Suprapubic skin (tissue), 4 donors: ENCODE measurements around the gene HLCS. TPM values are rescaled to one million over a fixed set of nuclear protein-coding genes. Genes with fewer than 3 reads are reported as not detected.

ENCODE experiments used
- DNase-seq, 2 donors: peaks; one replicate each; pipeline ENCODE4 v3.0.0-alpha.2; 2019; ENCODE audit warnings: low spot score in 2 of 2
- H3K27ac ChIP-seq: fragments of 200-600 bp; sonication (generic); one replicate; pipeline ENCODE4 v1.5.1; 2019
- H3K27me3 ChIP-seq: fragments of 200-600 bp; sonication (generic); one replicate; pipeline ENCODE4 v1.5.1; 2019
- H3K36me3 ChIP-seq: fragments of 200-600 bp; sonication (generic); one replicate; pipeline ENCODE4 v1.5.1; 2019
- H3K4me1 ChIP-seq: fragments of 200-600 bp; sonication (generic); one replicate; pipeline ENCODE4 v1.5.1; 2019
- H3K4me3 ChIP-seq: fragments of 200-600 bp; sonication (generic); one replicate; pipeline ENCODE4 v1.5.1; 2019; ENCODE audit warnings: mild to moderate bottlenecking
- H3K9me3 ChIP-seq: fragments of 200-600 bp; sonication (generic); one replicate; pipeline ENCODE4 v1.5.1; 2019
- EP300 ChIP-seq: sonication (generic); formaldehyde crosslinking; IDR thresholded peaks from one replicate; pipeline ENCODE4 v1.6.1; 2017; ENCODE audit warnings: antibody characterized with exemption
- POLR2A ChIP-seq, 2 donors: fragments of 450-650 bp; IDR thresholded peaks; one replicate each; pipeline ENCODE4 v1.6.1; 2017; ENCODE audit warnings: antibody characterized with exemption in 2 of 2, mild to moderate bottlenecking in 2 of 2, moderate library complexity in 2 of 2
- POLR2AphosphoS5 ChIP-seq, 3 donors: sonication (generic); formaldehyde crosslinking; IDR thresholded peaks; one replicate each; pipeline ENCODE4 v1.6.1; 2017; ENCODE audit warnings: antibody characterized with exemption in 3 of 3
- WGBS: methylation state at CpG from one replicate; pipeline ENCODE4 v1.1.5; 2018; 5-methylcytosine and 5-hydroxymethylcytosine counted together
- total RNA-seq, 4 donors: library from RNA; depleted of rRNA; stranded (reverse); fragments of >200 nt; gene quantifications; one replicate each; pipeline ENCODE4 v1.1.0, GENCODE V29; 2016
- TF ChIP-seq, protein P1 (sequence below), 2 donors: fragments of 200-600 bp in 1 of 2; fragments of 450-650 bp in 1 of 2; sonication (generic) in 1 of 2; IDR thresholded peaks; one replicate each; pipeline ENCODE4 v1.5.1; 2016 to 2019; ENCODE audit warnings: antibody characterized with exemption in 2 of 2, mild to moderate bottlenecking in 1 of 2, moderate library complexity in 1 of 2

HLCS gene
- total RNA-seq, 4 donors from 2014 or later = 8.4 to 16.1 (median 11.5) TPM

DNA sequence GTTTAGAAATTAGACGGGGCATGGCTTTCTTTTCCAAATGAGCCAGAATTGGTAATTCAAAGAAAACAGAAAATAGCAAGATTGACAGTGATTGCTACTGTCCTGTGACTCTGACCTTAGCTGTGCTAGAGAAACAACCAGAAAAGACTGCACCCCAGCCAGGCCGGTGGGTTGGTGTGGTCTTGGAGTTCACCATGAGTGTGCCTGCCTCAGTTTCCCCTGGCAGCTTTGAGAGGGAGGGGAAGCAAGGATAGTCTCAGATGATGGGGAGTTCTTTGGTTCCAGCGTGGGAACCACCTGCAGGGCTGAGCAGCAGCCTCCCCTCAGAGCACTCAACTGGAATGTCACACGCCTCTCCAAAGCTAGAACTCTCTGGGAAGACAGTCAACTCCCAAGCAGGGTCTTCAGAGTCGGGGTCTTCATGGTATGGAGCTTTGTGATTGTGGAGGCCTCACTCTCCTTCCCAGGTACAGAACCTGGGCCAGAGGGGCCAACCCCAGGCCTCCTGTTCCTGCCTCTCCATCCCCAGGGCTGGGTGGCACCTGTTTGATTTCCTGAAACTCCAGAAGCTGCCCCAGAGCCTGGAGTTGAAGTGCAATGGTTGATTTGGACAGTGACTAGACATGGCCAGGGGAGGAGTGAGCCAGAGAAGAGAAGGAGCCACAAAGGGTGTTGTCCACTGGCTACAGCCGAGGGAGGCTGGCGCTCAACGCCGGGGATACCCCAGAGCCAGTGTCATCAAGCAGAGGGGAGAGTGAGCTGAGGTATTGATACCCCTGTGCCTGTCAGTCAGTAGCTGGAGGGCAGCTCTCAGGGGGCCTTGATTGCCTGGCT is 231.9 kb downstream of the HLCS start:
- Histone ChIP-seq H3K27ac (no peak overlapping the region), H3K4me1 (no peaks in the 10 kb centered on the region), H3K4me3 (no peak overlapping the region), H3K9me3 (no peaks in the 10 kb centered on the region), H3K36me3 (no peaks in the 10 kb centered on the region), H3K27me3 (peaks cover 36% of the 10 kb centered on the region)
- 91% methylated on average over 8 of the region's 9 CpGs for whole genome bisulfite sequencing
- no peak for DNase-seq
- no peak for TF ChIP-seq POLR2A (IDR thresholded peaks at IDR 0.05)
- no peak for TF ChIP-seq POLR2AphosphoS5 (IDR thresholded peaks at IDR 0.05)
- no peak for TF ChIP-seq EP300
- TF ChIP-seq, protein P1, sequence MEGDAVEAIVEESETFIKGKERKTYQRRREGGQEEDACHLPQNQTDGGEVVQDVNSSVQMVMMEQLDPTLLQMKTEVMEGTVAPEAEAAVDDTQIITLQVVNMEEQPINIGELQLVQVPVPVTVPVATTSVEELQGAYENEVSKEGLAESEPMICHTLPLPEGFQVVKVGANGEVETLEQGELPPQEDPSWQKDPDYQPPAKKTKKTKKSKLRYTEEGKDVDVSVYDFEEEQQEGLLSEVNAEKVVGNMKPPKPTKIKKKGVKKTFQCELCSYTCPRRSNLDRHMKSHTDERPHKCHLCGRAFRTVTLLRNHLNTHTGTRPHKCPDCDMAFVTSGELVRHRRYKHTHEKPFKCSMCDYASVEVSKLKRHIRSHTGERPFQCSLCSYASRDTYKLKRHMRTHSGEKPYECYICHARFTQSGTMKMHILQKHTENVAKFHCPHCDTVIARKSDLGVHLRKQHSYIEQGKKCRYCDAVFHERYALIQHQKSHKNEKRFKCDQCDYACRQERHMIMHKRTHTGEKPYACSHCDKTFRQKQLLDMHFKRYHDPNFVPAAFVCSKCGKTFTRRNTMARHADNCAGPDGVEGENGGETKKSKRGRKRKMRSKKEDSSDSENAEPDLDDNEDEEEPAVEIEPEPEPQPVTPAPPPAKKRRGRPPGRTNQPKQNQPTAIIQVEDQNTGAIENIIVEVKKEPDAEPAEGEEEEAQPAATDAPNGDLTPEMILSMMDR (IDR thresholded peaks at IDR 0.05) = no peak

DNA sequence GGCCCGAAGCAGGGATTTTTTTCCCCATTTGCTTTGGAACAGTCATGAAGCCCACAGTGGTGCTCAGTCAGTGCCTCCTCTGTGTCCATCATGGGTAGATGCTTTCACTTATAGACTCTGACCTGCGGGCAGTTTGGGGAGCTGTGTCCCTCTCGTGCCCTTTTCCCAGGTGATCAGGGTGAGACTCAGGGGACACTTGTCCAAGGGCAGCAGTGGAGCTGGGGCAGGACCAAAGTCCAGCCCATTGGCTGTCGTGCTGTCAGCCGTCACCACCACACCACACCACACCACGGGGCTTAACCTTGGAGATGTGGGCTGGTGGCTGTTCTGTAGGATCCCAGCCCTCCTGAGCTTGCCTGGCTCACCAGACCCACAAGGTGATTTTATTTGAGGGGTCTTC is 232.6 kb downstream of the HLCS start:
- Histone ChIP-seq H3K27ac (no peak overlapping the region), H3K9me3 (no peaks in the 10 kb centered on the region), H3K4me3 (no peak overlapping the region), H3K36me3 (no peaks in the 10 kb centered on the region), H3K4me1 (no peaks in the 10 kb centered on the region), H3K27me3 (peaks cover 42% of the 10 kb centered on the region)
- WGBS = 95% methylated on average over 5 of the region's 6 CpGs
- no peak for TF ChIP-seq POLR2A (IDR thresholded peaks at IDR 0.05)
- TF ChIP-seq, protein P1 (IDR thresholded peaks at IDR 0.05) = no peak
- no peak for TF ChIP-seq POLR2AphosphoS5 (IDR thresholded peaks at IDR 0.05)
- no peak for TF ChIP-seq EP300
- DNase-seq = peak in 1 of 2 donors; percentile 32

DNA sequence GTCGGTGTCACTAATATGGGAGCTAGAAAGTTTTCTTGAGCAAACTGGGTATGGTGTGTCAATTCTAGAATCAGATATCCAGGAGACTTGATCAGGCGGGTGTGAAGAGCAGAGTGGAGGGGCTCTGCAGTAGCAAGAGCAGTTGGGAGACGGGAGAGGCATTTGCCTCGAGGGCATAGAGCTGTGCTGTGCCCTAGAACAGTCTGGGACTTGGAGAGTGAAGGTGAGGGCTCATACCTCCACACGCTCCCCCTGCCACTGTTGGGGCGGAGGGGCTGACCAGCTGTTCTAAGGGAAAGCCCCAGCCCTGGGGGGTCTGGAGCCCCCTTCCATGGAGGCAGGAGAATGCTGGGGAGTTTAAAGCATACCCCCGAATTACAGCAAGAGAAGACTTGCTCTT is 233.7 kb downstream of the HLCS start:
- Histone ChIP-seq H3K27ac (no peak overlapping the region), H3K9me3 (no peaks in the 10 kb centered on the region), H3K36me3 (no peaks in the 10 kb centered on the region), H3K4me3 (no peak overlapping the region), H3K27me3 (peaks cover 42% of the 10 kb centered on the region), H3K4me1 (no peaks in the 10 kb centered on the region)
- 85% methylated on average over 7 of the region's 7 CpGs for WGBS
- DNase-seq = no peak
- TF ChIP-seq POLR2A (IDR thresholded peaks at IDR 0.05) (no peak), EP300 (no peak), POLR2AphosphoS5 (IDR thresholded peaks at IDR 0.05) (no peak)
- TF ChIP-seq, protein P1 (IDR thresholded peaks at IDR 0.05) = no peak

DNA sequence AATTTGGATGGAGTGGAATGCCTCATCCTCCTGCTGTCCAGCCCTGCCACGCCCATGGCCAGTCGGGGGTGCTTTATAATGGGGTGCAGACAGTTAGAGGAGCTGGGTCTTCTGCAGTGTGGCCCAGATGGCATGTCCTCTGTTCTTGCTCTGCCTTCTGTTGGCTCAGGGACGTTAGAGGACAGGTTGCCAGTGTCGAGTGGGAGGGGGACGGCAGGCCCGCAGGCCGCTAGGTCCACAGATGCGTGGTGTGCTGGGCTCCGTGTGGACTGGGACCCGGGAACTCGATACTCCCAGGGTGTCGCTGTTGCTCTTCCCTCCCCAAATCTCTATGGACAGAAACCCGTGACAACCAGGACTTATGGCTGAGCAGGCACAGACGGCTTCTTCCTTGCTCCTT is 234.3 kb downstream of the HLCS start:
- no peaks in the 10 kb centered on the region for H3K4me1 ChIP-seq
- WGBS = 82% methylated on average over 5 of the region's 14 CpGs
- no peak overlapping the region for H3K27ac ChIP-seq
- TF ChIP-seq EP300 (no peak), POLR2A (IDR thresholded peaks at IDR 0.05) (no peak), POLR2AphosphoS5 (IDR thresholded peaks at IDR 0.05) (no peak)
- TF ChIP-seq, protein P1 (IDR thresholded peaks at IDR 0.05) = no peak
- DNase-seq = no peak
- peaks cover 42% of the 10 kb centered on the region for H3K27me3 ChIP-seq
- no peak overlapping the region for H3K4me3 ChIP-seq
- no peaks in the 10 kb centered on the region for H3K36me3 ChIP-seq
- H3K9me3 ChIP-seq = no peaks in the 10 kb centered on the region

DNA sequence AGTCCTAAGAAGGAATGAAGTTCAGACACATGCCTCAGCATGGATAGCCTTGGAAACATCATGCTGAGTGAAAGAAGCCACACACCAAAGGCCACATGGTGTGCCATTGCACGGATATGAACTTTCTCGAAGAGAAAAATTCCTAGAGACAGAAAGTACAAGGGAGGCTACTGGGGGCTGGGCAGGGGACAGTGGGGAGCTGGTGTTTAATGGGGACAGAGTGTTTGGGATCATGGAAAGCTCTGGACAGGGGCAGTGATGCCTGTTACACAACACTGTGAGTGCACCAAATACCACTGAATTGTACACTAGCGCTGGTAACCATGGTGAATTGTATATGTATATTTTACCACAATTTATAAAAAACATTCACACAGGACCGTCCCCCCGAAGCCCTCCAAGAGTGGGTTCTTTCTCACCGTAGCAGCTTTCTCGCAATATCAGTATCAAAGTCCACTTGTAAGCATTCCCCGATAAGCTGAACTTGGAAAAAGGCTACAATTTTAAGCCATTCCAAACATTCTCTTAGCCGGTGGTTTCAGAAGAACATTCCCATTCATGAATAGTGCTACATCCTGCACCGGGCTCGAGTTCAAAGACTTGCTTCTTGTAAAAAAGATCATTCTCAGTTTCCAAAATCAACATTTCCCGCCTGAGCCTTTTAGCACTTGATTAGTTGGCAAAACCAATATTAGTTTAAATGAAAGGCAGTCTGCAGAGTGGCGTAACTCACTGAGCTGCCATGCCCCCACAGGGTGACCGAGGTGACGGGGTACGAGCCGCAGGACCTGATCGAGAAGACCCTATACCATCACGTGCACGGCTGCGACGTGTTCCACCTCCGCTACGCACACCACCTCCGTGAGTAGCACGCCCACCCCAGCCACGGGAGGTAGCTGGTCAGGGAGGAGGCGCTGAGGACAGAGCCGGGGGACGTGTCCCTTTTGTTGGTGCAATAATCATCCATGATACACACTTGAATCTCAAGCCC is 235.9 kb downstream of the HLCS start:
- H3K36me3 ChIP-seq = no peaks in the 10 kb centered on the region
- no peak for TF ChIP-seq POLR2A (IDR thresholded peaks at IDR 0.05)
- TF ChIP-seq EP300 = no peak
- TF ChIP-seq POLR2AphosphoS5 (IDR thresholded peaks at IDR 0.05) = no peak
- TF ChIP-seq, protein P1 (IDR thresholded peaks at IDR 0.05) = no peak
- no peak overlapping the region for H3K4me3 ChIP-seq
- no peaks in the 10 kb centered on the region for H3K4me1 ChIP-seq
- WGBS = 85% methylated on average over 30 of the region's 30 CpGs
- DNase-seq = peak in 1 of 2 donors; percentile 58
- H3K27me3 ChIP-seq = peaks cover 32% of the 10 kb centered on the region
- H3K27ac ChIP-seq = no peak overlapping the region
- no peaks in the 10 kb centered on the region for H3K9me3 ChIP-seq
